NCI-H128 (cell line): ENCODE data around the gene SART1.

Experiments used
- DNase-seq: peaks from one replicate; lab custom pipeline; 2025; ENCODE audit not compliant: unreplicated experiment; lab: John Stamatoyannopoulos, UW

Gene SART1, protein sequence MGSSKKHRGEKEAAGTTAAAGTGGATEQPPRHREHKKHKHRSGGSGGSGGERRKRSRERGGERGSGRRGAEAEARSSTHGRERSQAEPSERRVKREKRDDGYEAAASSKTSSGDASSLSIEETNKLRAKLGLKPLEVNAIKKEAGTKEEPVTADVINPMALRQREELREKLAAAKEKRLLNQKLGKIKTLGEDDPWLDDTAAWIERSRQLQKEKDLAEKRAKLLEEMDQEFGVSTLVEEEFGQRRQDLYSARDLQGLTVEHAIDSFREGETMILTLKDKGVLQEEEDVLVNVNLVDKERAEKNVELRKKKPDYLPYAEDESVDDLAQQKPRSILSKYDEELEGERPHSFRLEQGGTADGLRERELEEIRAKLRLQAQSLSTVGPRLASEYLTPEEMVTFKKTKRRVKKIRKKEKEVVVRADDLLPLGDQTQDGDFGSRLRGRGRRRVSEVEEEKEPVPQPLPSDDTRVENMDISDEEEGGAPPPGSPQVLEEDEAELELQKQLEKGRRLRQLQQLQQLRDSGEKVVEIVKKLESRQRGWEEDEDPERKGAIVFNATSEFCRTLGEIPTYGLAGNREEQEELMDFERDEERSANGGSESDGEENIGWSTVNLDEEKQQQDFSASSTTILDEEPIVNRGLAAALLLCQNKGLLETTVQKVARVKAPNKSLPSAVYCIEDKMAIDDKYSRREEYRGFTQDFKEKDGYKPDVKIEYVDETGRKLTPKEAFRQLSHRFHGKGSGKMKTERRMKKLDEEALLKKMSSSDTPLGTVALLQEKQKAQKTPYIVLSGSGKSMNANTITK

DNA sequence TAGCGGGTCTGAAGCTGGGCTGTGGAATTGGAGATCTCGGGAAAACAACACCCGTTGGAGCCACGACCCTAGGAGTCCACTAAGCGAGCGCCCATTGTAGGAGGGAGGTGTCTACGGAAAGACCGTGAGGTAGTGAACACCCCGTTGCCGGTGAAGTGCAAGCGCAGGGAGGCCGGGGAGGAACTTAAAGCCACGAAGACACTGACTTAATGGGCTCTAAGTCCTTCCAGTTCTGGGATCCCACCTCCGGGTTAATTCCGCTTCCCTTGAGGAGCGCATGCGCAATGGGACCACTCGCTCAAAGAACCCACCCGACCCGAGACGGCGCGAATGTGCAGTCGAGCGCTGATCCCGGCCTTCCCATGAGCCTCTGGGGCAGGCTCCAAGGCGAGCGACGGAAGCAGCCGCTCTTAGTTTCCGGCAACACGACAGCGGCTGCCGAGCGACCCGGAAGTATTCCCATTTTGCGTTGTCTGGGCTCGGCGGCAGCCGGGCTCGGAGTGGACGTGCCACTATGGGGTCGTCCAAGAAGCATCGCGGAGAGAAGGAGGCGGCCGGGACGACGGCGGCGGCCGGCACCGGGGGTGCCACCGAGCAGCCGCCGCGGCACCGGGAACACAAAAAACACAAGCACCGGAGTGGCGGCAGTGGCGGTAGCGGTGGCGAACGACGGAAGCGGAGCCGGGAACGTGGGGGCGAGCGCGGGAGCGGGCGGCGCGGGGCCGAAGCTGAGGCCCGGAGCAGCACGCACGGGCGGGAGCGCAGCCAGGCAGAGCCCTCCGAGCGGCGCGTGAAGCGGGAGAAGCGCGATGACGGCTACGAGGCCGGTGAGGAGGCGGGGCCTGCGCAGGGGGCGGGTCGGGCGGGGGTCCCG is at the start of gene SART1:
TSS of gene SART1 (plus strand) at position 468 of the 874 bp plus-strand sequence. CDS start at position 515, 47 bp downstream.
- peak; percentile 97 for DNase-seq

DNA sequence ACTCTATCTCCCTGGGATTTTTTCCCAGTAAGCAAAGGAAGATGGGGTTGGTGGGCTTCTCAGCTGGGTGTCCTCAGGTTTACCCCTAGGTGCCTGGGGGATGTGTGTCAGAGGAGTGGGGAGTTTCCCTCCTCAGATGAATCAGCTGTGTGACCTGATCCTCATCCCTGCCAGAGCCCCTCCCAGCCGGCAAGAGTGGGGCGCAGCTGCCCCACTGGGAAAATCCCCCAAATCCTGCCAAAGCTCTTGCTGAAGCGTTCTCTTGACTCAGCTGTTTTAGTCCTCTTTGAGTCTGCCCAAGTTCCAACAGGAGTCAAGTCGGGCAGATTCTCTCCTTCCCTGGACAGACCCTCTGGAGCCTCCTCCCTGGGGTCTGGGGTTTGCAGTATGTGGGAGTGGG is 48.7 kb upstream of the SART1 start:
- DNase-seq = no peak

DNA sequence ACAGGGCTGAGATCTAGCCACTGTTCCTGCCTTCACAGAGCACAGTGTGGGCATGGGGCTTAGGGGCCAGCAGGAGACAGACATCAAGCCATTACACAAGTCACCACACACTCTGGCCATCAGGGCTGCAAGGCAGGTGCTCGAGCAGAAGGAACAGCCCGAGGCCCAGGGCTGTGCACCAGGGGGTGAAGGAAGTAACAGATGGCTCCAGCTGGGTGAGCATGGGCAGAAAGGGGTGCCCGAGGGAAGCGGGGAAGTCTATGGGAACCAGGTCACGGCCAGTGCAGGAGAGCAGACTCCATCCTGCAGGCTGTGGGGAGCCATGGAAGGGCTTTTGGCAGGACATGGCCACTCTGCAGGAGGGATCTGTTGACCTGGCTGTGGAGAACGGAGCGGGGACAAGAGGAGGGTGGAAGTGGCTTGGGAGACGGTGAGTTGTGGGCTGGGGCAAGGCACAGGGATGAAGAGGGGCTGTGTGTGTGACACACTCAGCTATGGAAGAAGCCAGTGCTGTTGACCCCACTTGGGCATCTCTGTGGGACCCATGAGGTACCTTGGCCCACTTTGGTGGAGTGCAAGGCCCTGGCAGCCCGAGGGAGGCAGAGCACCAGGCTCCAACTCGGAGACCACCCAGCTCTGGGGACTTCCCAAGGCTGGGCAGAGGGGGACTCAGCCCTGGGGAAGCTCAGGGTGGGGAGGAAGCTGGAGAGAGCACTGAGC is 46.3 kb upstream of the SART1 start:
- DNase-seq = no peak

DNA sequence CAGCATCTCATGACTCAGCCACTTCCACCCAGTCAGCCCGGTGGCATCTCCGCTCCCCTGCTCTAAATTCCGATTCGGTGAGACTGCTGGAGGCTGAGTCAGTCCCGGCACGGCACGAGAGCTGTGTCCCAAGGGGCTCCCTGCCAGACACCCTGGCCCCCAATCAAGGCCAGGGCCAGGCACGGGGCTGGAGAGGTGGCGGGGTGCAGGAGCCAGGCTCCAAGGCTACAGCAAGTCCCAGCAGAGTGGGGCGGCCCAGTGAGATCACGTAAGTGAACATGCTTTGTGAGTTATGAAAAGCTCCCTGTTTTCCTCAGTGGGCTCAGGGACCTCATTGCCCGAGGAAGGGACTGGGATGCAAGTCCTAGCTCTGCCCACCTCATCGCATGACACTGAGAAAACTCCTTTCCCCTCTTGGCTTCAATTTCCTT is 45.7 kb upstream of the SART1 start:
- DNase-seq = no peak

DNA sequence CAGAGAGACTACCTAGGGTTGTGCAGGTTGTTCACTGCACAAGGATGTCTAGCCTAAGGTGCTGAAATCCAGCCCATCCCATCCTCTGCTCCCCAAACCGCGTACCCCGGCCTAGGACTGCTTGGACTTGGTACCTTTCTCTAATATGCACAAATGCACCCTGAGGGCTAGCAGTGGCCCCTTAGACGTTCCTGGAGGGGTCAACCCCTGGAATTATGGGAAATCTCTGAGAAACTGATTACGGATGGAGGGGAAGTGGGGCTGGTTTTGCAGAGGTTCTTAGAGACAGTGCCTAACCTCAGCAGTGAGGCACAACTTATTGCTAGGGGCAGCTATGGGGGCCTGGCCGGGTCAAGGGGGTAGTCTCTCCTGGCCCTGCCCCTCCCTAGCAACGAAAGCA is 45.1 kb upstream of the SART1 start:
- DNase-seq = no peak

DNA sequence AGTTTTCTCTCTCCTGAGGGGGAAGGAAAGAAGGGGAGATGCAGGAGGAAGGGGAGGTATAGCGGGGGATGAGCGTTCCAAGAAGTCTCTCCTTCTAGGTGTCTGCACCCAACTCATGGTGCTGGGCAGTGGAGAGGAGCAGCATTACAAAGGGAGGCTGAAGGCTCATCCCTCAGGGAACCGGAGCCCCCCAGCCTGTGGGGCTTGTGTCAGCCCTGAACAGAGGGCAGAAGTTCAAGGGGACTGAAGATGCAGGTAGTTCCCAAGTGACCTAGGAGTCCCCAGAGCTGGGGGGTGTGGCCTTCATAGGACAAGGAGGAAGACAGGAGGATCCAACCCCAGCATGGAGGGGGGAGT is 44.5 kb upstream of the SART1 start:
- DNase-seq = no peak

DNA sequence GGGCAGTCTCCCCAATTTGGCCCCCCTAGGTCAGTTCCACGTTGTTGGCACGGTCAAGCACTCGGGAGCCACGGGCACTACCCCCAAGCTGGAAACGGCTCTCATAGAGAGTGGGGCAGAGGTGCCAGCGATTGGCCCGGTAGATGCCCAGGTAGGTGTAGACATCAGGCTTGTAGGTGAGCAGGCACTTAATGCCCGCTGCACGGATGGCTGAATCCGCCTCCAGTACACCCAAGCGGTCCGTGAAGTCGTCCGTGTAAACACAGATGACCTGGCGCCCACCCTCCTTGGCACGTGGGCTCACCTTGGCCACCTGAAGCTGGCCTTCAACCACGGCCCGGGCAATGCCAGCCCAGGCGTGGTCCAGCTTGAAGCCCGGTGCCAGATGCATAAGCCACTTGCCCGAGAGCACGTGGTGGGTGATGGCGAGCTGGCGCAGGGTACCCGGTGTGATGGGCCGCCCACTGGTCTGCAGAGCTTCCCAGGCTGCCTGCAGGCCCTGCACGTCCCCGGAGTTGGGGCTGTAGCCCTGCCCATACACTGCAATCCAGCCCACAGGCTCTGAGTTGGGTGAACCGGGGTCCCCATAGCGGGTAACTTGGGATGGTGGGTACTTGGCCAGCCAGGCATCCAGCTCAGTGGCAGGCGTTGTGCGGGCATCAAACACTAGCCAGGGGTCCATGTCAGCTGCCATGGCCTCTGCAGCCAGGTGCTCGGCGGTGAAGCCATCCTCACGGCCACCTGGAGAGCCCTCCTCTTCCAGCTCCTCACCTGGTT is 43.9 kb upstream of the SART1 start:
- DNase-seq = no peak

DNA sequence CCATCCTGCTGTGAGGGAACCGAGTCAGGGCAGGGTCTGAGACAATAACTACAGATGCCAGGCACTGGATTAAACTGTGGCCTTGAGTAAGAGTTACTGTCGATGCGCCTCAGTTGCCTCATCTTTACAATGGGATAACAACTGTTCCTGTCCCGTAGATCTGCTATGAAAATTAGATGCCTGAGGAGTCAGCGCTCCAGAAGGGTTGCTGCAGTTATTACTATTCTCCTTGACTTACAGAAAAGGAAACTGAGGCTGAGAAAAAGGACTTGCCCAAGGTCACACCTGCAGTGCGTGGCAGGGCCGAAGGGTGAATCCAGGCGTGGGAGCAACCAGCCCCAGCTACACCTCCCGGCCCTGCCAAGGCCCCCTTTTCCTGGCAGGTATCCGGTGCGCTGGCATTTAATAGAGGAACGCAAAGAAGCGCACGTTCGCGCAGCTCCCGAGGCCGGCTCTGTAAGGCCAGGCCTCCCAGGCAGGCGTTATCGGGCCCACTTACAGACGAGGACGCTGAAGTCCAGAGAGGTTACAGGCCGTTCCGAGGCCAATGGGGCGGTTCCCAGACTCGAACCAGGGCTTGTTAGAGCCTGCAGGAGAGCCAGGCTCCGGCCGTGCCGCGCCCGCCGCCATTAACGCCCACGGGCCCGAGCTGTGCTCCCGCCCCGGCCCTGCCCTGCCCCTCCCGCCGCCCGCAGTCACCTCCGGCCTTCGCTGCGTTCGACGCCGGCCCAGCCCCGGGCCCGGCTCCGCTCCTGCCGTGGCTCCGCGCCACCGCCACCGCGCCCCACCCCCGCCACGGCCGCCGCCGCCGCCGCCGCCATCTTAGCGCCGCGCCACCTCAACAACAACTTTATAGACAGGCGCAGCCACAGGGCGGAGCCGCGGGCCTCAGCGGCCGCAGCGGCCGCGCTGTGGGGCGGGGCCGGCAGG is 43.1 kb upstream of the SART1 start, which contains the start of gene C11orf68:
TSS of gene C11orf68 (minus strand) at position 852 of the 930 bp plus-strand sequence. CDS start at position 821, 31 bp downstream.
- DNase-seq = no peak

DNA sequence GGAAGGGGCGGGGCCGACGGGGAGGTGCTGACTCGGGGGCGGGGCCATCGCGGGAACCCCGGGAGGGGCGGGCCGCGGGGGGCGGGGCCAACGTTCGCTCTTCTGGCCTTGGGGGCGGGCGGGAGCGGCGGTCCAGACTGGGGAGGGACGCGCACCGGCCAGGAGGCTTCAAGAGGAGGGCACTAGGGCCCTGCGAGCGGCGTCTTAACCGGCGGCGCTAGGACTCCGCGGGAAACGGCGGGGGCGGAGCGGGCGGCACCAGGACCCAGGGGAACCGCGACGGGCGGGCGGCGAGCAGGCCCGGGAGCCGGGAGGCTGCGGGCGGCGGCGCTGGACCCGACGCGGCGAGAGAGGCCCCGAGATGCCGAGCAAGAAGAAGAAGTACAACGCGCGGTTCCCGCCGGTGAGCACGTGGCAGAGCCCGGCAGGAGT is 42.4 kb upstream of the SART1 start, which contains the start of gene DRAP1:
TSS of gene DRAP1 (plus strand) at position 286 of the 432 bp plus-strand sequence. CDS start at position 362, 76 bp downstream.
- peak; percentile 90 for DNase-seq

DNA sequence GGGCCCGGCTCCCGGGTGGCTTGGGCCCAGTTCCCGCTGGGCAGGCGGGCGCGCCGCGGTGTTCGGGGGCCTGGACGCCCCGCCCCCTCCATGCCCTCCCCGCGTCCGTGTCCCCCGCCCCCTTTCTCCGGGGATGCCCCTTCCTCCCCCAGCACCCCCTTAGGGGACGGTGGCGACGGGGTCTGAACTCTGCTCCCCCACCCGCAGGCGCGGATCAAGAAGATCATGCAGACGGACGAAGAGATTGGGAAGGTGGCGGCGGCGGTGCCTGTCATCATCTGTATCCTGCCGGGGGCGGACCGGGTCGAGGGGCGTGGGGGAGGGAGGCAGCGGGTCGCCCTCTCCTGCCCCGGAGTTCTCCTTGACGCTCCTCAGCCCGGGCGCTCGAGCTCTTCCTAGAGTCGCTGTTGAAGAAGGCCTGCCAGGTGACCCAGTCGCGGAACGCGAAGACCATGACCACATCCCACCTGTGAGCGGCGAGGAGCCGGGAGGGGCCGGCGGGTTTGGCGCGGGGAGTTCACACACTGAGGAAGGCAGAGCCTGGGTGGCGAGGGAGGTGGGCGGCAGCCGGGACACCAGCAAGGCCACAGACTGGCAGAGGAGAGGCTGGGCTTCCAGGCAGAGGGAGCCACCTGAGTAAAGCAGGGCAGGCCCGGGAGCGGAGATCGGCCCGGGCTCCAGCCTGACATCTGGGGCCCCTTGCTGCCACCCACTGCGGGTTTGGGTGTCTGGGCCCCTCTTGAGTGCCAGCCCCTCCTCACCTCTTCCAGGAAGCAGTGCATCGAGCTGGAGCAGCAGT is 41.8 kb upstream of the SART1 start:
- DNase-seq = no peak

DNA sequence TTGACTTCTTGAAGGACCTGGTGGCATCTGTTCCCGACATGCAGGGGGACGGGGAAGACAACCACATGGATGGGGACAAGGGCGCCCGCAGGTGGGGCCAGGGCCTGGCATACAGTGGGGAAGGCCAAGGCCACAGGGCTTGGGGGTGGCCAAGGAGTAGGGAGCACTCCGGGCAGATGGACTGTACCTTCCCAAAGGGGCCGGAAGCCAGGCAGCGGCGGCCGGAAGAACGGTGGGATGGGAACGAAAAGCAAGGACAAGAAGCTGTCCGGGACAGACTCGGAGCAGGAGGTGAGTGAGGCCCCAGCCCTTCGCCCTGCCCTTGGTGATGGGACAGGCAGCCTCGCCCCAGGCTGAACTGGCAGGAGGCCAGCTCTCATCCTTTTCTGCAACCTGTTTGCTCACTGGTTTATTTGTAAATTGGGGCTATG is 41.1 kb upstream of the SART1 start:
- no peak for DNase-seq

DNA sequence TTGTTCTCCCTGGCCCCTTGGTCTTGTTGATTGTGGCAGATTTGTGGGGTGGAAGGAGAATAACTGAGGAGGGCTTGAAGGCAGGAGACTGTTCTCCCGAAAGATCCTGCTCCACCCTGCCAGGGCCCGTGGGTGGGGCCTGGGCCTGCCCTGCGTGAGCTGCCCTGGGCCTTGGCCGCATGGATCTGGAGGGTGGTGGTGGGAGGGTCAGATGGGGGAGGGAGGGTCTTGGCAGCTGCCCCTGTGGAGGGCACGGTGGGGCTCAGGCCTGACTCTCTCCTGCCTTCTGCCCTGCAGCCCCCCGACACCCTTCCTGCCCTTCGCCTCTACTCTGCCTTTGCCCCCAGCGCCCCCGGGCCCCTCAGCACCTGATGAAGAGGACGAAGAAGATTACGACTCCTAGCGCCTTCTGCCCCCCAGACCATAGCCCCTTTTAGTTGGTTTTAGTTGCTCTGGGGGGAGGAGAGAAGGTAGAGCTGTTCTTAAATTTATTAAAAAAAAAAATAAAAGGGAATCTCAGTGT is 40.4 kb upstream of the SART1 start:
- DNase-seq = no peak

DNA sequence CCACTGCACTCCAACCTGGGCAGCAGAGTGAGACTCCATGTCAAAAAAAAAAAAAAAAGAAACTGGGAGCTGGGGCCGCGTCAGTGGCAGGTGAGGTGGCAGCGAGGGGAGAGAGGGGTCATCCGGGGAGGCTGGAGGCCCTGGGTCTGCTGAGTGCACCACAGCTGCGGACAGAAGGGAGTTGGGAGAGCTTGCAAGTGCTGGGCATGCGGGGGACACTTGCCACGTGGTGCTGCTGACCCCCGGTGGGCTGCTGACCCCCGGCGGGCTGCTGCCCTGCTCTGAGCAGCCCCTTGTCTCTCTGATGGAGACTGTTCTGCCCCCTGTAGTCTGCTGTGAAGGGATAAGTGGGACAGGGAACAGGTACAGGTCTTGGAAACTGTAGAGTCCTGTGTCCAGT is 39.7 kb upstream of the SART1 start:
- DNase-seq = no peak

DNA sequence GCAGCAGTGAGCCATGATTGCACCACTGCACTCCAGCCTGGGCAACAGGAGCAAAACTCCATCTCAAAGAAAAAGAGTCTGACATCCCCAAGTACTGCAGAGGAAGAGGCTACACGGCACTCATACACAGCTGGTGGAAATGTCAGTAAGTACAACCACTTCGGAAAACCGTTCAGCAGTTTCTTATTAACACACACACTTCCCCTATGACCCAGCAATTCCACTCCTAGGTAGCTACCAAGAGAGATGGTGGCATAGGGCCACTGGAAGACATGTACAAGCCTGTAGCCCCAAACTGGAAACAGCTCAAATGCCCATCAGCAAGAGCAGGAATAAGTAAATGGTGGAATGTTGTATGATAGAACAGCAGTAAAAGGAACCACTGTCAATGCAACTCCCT is 39.0 kb upstream of the SART1 start:
- DNase-seq = no peak

DNA sequence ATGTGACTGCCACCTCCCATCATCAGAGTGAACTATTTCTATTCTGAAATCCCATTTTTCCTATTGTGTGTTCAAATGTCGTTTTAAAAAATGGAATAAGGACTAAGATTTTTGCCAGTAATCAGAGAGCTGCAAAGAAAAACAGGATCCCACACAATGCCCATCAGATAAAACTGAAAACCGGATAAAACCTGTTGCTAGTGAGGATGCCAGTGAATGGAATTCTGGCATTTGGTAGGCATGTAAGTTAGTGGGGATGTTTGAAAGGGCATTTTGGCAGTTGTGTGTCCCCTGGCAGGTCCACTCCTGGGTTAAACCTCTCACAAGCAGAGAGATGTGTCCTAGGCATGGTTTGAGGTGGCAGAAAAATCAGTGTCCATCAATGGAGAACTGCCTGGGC is 36.1 kb upstream of the SART1 start:
- DNase-seq = no peak

DNA sequence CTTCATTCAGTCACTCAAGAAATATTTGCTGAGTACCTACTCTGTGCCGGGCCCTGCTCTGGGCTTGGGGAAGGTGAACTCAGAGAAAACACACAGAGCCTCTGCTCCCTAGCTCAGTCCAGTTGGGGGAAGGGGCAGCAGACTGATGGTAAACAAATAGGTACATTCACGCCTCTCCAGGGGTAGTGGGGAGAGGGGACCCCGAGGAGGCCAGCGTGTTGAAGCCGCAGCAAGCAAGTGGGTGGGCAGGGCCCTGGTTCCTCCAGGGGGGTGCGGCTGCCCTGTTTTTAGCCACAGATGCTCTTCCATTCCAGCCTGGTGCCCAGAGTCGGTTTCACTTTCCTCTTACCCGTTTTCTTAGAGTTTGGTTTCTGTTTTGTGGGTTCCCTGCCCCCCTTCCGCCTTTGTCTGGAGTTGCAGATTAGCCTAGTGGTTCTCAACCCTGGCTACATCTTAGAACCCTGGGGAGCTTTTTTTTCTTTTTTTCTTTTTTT is 33.6 kb upstream of the SART1 start:
- DNase-seq = no peak

DNA sequence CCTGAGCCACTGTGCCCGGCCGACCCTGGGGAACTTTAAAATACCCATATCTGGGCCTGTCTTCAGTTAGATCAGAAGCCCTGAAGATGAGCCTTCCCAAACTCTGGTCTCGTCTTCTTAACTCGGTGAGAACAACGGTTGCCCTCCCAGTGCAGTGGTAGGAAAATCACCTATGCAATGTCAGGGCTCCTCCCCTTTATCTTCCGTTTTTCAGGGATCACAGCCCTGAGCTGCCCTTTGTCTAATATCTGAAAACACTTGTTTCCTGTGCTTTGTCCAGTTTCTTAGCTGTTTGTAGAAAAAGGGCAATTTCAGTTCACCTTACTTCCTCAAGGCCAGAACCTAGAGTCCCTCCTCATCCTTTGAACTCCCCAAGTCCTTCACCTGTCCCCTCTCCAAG is 32.9 kb upstream of the SART1 start:
- no peak for DNase-seq
